ENCODE data around the gene SMYD3. TPM values are rescaled to one million over a fixed set of nuclear protein-coding genes. Genes with fewer than 3 reads are reported as not detected.

Gene SMYD3
- total and polyA plus RNA-seq, 5 donors from 2014 or later, result 17.7 to 36.6 (median 28.9) TPM

DNA sequence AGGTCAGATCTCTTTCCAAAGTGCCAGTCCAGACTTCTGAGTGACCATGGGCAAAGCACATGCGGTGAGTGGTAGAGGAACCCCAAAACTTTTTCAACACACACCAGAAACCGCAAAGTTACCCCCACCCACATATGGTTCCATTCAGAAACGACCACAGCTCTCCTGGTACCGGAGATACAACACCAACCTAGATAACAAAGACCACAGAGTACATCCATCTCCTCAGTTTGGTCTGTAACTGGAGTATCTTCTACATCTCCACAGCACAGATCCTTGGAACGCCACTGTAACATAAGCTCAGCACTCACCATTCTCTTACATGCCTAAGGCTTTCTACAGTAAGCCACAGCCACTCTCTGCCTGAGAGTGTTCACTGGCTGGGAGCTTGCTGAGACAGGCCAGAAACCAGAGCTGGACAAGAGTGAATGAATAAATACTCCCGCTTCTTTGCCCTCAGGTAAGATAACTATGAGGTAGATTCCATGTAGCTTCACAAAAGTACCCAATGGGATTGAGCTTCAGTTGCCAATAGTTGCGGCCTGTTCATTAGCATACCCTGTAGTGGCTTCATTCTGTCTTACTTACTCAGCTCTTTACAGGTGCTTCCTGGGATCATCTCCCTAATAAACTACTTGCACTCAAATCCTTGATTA, 81.8 kb downstream of the SMYD3 start:
- Histone ChIP-seq H3K27me3 (ENCODE audit: control insufficient read depth, insufficient read depth, low read length) (no peaks in the 10 kb centered on the region), H3K27ac (ENCODE audit: insufficient read depth, low read length, poor library complexity, severe bottlenecking) (no peak overlapping the region), H3K36me3 (ENCODE audit: control insufficient read depth, insufficient read depth, low read length) (no peaks in the 10 kb centered on the region), H3K4me1 (ENCODE audit: control insufficient read depth, insufficient read depth, low read length, poor library complexity, severe bottlenecking) (peaks cover 4% of the 10 kb centered on the region), H3K4me3 (ENCODE audit: low read depth, low read length) (no peak overlapping the region), H3K9me3 (ENCODE audit: control insufficient read depth in 2 of 2, low read length in 2 of 2) (no peaks in the 10 kb centered on the region)
- DNase-seq (no peak), ATAC-seq (ENCODE audit: low read depth in 2 of 2) (no peak)
- no peak overlapping the region for H3K4me3 Mint-ChIP-seq
- H3K27ac Mint-ChIP-seq, result no peak overlapping the region
- H3K36me3 Mint-ChIP-seq, result no peaks in the 10 kb centered on the region
- H3K4me1 Mint-ChIP-seq, result peaks cover 18 to 40% (median 20%) of the 10 kb centered on the region in 4 donors
- H3K27me3 Mint-ChIP-seq, result no peaks in the 10 kb centered on the region
- peaks cover 0 to 2% (median 0%) of the 10 kb centered on the region in 7 donors for H3K9me3 Mint-ChIP-seq

GRCh38 chr1:246420300-246420699, 86.8 kb downstream of the SMYD3 start:
- DNase-seq, result no peak
- Histone ChIP-seq H3K27ac (ENCODE audit: insufficient read depth, low read length, poor library complexity, severe bottlenecking) (no peak overlapping the region), H3K4me1 (ENCODE audit: control insufficient read depth, insufficient read depth, low read length, poor library complexity, severe bottlenecking) (no peaks in the 10 kb centered on the region), H3K36me3 (ENCODE audit: control insufficient read depth, insufficient read depth, low read length) (peaks cover 4% of the 10 kb centered on the region), H3K27me3 (ENCODE audit: control insufficient read depth, insufficient read depth, low read length) (no peaks in the 10 kb centered on the region), H3K9me3 (ENCODE audit: control insufficient read depth in 2 of 2, low read length in 2 of 2) (no peaks in the 10 kb centered on the region), H3K4me3 (ENCODE audit: low read depth, low read length) (no peak overlapping the region)
- Mint-ChIP-seq H3K27ac (no peak overlapping the region), H3K36me3 (peaks cover 27% of the 10 kb centered on the region), H3K9me3 (peaks cover 0 to 3% (median 0%) of the 10 kb centered on the region in 7 donors), H3K4me1 (peaks cover 0 to 25% (median 8%) of the 10 kb centered on the region in 4 donors), H3K27me3 (no peaks in the 10 kb centered on the region), H3K4me3 (no peak overlapping the region)
- ATAC-seq (ENCODE audit: low read depth in 2 of 2), result no peak

DNA sequence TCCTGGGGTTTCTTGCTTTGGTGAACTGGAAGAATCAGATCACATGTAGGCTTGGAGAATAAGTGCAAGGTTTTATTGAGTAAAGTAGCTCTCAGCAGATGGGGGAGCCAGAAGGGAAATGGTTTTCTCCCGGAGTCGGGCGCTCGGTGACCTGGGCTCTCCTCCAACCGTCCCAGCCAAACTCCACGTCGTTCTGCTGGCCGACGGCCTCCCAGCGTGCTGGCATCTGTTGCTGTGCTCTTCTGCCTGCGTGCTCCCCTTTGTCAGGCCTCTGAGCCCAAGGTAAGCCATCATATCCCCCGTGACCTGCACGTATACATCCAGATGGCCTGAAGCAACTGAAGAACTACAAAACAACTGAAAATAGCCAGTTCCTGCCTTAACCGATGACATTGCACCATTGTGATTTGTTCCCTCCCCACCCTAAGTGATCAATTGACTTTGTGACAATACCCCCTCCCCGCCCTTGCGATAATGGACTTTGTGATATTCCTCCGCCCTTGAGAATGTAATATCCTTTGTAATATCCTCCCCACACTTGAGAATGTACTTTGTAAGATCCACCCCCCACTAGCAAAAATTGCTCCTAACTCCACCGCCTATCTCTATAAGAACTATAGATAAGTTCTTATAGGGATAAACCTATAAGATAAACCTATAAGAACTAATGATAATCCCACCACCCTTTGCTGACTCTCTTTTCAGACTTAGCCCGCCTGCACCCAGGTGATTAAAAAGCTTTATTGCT, 88.3 kb downstream of the SMYD3 start:
- H3K27ac Mint-ChIP-seq, result no peak overlapping the region
- Histone ChIP-seq H3K4me1 (ENCODE audit: control insufficient read depth, insufficient read depth, low read length, poor library complexity, severe bottlenecking) (no peaks in the 10 kb centered on the region), H3K36me3 (ENCODE audit: control insufficient read depth, insufficient read depth, low read length) (peaks cover 4% of the 10 kb centered on the region), H3K27me3 (ENCODE audit: control insufficient read depth, insufficient read depth, low read length) (no peaks in the 10 kb centered on the region), H3K9me3 (ENCODE audit: control insufficient read depth in 2 of 2, low read length in 2 of 2) (no peaks in the 10 kb centered on the region), H3K27ac (ENCODE audit: insufficient read depth, low read length, poor library complexity, severe bottlenecking) (no peak overlapping the region), H3K4me3 (ENCODE audit: low read depth, low read length) (no peak overlapping the region)
- H3K4me3 Mint-ChIP-seq, result no peak overlapping the region
- H3K9me3 Mint-ChIP-seq, result peaks cover 0 to 3% (median 0%) of the 10 kb centered on the region in 7 donors
- H3K4me1 Mint-ChIP-seq, result peaks cover 0 to 23% (median 6%) of the 10 kb centered on the region in 4 donors
- no peak for DNase-seq
- peaks cover 27% of the 10 kb centered on the region for H3K36me3 Mint-ChIP-seq
- no peaks in the 10 kb centered on the region for H3K27me3 Mint-ChIP-seq
- no peak for ATAC-seq (ENCODE audit: low read depth in 2 of 2)

DNA sequence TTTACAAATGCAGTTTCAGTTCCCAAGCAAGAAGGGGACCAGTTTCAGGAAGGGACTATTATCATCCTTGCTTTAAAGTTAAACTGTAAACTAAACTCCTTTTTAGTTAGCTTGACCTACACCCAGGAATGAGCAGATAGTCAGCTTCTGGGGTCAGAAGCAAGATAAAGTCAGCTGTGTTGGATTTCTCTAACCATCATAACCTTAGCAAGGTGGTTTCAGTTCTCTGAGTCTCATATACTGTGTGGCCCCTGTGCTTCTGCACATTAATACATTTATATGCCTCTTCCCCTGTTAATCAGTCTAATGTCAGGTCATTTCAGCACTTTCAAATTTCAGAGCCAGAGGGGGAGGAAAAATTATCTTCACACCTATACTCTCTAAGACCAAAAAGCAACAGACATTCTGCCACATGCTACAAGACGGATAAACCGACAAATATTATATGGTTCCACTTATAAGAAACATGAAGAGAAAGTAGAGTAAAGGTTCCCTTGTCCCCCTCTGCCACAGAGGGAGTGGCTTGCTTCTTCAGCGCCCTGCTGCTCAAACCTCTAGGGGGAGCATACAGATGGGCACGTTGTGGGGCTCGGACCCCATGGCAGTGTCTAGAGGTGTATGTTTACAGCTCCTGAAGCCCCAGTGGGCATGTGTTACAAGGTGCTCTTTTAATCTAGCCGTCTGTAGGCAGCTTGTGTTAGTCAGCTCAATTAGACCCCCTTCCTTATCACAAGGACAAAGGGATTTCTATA, 89.1 kb downstream of the SMYD3 start:
- peaks cover 0 to 3% (median 0%) of the 10 kb centered on the region in 7 donors for H3K9me3 Mint-ChIP-seq
- H3K4me3 Mint-ChIP-seq, result no peak overlapping the region
- H3K27ac Mint-ChIP-seq, result no peak overlapping the region
- H3K27me3 Mint-ChIP-seq, result no peaks in the 10 kb centered on the region
- Histone ChIP-seq H3K9me3 (ENCODE audit: control insufficient read depth in 2 of 2, low read length in 2 of 2) (no peaks in the 10 kb centered on the region), H3K4me3 (ENCODE audit: low read depth, low read length) (no peak overlapping the region), H3K36me3 (ENCODE audit: control insufficient read depth, insufficient read depth, low read length) (peaks cover 4% of the 10 kb centered on the region), H3K4me1 (ENCODE audit: control insufficient read depth, insufficient read depth, low read length, poor library complexity, severe bottlenecking) (no peaks in the 10 kb centered on the region), H3K27ac (ENCODE audit: insufficient read depth, low read length, poor library complexity, severe bottlenecking) (no peak overlapping the region), H3K27me3 (ENCODE audit: control insufficient read depth, insufficient read depth, low read length) (no peaks in the 10 kb centered on the region)
- DNase-seq (no peak), ATAC-seq (ENCODE audit: low read depth in 2 of 2) (no peak)
- H3K36me3 Mint-ChIP-seq, result peaks cover 27% of the 10 kb centered on the region
- peaks cover 0 to 20% (median 6%) of the 10 kb centered on the region in 4 donors for H3K4me1 Mint-ChIP-seq

GRCh38 chr1:246417152-246417812, 89.8 kb downstream of the SMYD3 start:
- Histone ChIP-seq H3K9me3 (ENCODE audit: control insufficient read depth in 2 of 2, low read length in 2 of 2) (no peaks in the 10 kb centered on the region), H3K36me3 (ENCODE audit: control insufficient read depth, insufficient read depth, low read length) (peaks cover 4% of the 10 kb centered on the region), H3K4me1 (ENCODE audit: control insufficient read depth, insufficient read depth, low read length, poor library complexity, severe bottlenecking) (no peaks in the 10 kb centered on the region), H3K27me3 (ENCODE audit: control insufficient read depth, insufficient read depth, low read length) (no peaks in the 10 kb centered on the region), H3K4me3 (ENCODE audit: low read depth, low read length) (no peak overlapping the region), H3K27ac (ENCODE audit: insufficient read depth, low read length, poor library complexity, severe bottlenecking) (no peak overlapping the region)
- no peak for ATAC-seq (ENCODE audit: low read depth in 2 of 2)
- Mint-ChIP-seq H3K27me3 (no peaks in the 10 kb centered on the region), H3K4me3 (no peak overlapping the region), H3K27ac (no peak overlapping the region), H3K4me1 (peaks cover 0 to 22% (median 6%) of the 10 kb centered on the region in 4 donors), H3K9me3 (peaks cover 0 to 3% (median 0%) of the 10 kb centered on the region in 7 donors), H3K36me3 (peaks cover 28% of the 10 kb centered on the region)
- DNase-seq, result no peak

GRCh38 chr1:246416261-246416660, 90.8 kb downstream of the SMYD3 start:
- no peaks in the 10 kb centered on the region for H3K9me3 ChIP-seq (ENCODE audit: control insufficient read depth in 2 of 2, low read length in 2 of 2)
- Mint-ChIP-seq H3K9me3 (peaks cover 0 to 7% (median 0%) of the 10 kb centered on the region in 7 donors), H3K36me3 (peaks cover 32% of the 10 kb centered on the region), H3K4me1 (peaks cover 0 to 18% (median 6%) of the 10 kb centered on the region in 4 donors), H3K27me3 (no peaks in the 10 kb centered on the region), H3K4me3 (no peak overlapping the region), H3K27ac (no peak overlapping the region)
- no peak overlapping the region for H3K27ac ChIP-seq (ENCODE audit: insufficient read depth, low read length, poor library complexity, severe bottlenecking)
- H3K36me3 ChIP-seq (ENCODE audit: control insufficient read depth, insufficient read depth, low read length), result peaks cover 4% of the 10 kb centered on the region
- no peak overlapping the region for H3K4me3 ChIP-seq (ENCODE audit: low read depth, low read length)
- H3K27me3 ChIP-seq (ENCODE audit: control insufficient read depth, insufficient read depth, low read length), result no peaks in the 10 kb centered on the region
- ATAC-seq (ENCODE audit: low read depth in 2 of 2), result no peak
- DNase-seq, result no peak
- H3K4me1 ChIP-seq (ENCODE audit: control insufficient read depth, insufficient read depth, low read length, poor library complexity, severe bottlenecking), result no peaks in the 10 kb centered on the region

- Mint-ChIP-seq H3K4me1 (peaks cover 0 to 11% (median 6%) of the 10 kb centered on the region in 4 donors), H3K4me3 (no peak overlapping the region), H3K36me3 (peaks cover 32% of the 10 kb centered on the region), H3K27me3 (no peaks in the 10 kb centered on the region), H3K9me3 (peaks cover 0 to 7% (median 0%) of the 10 kb centered on the region in 7 donors), H3K27ac (no peak overlapping the region)
- Histone ChIP-seq H3K9me3 (ENCODE audit: control insufficient read depth in 2 of 2, low read length in 2 of 2) (no peaks in the 10 kb centered on the region), H3K36me3 (ENCODE audit: control insufficient read depth, insufficient read depth, low read length) (peaks cover 4% of the 10 kb centered on the region), H3K4me1 (ENCODE audit: control insufficient read depth, insufficient read depth, low read length, poor library complexity, severe bottlenecking) (no peaks in the 10 kb centered on the region), H3K27ac (ENCODE audit: insufficient read depth, low read length, poor library complexity, severe bottlenecking) (no peak overlapping the region), H3K4me3 (ENCODE audit: low read depth, low read length) (no peak overlapping the region), H3K27me3 (ENCODE audit: control insufficient read depth, insufficient read depth, low read length) (no peaks in the 10 kb centered on the region)
- no peak for ATAC-seq (ENCODE audit: low read depth in 2 of 2)
- no peak for DNase-seq
Observed at GRCh38 chr1:246415028-246415427, 92.1 kb downstream of the SMYD3 start.

Measured in CD4-positive, CD25-positive, alpha-beta regulatory T cell (primary cell).